NCI-H146 treated with DMSO at 0.1 percent for 48 hours (cell line): ENCODE results near the gene SLC36A2.

Experiments used
- DNase-seq: peaks from one replicate; lab custom pipeline; 2025; ENCODE audit not compliant: unreplicated experiment; lab: John Stamatoyannopoulos, UW

The SLC36A2 gene

GRCh38 chr5:151284392-151284967 is 62.9 kb downstream of the SLC36A2 start:
- DNase-seq, result no peak

GRCh38 chr5:151283120-151283825 is 64.1 kb downstream of the SLC36A2 start:
- DNase-seq, result no peak

GRCh38 chr5:151281001-151281639 is 66.2 kb downstream of the SLC36A2 start:
- DNase-seq, result no peak

- no peak for DNase-seq
Observed at GRCh38 chr5:151280443-151280842, 66.9 kb downstream of the SLC36A2 start.

GRCh38 chr5:151278845-151279244 is 68.5 kb downstream of the SLC36A2 start:
- no peak for DNase-seq

GRCh38 chr5:151275803-151276202 is 71.6 kb downstream of the SLC36A2 start:
- no peak for DNase-seq

GRCh38 chr5:151274666-151275065 is 72.7 kb downstream of the SLC36A2 start:
- no peak for DNase-seq

GRCh38 chr5:151271336-151271735 is 76.0 kb downstream of the SLC36A2 start:
- no peak for DNase-seq

GRCh38 chr5:151270599-151270998 is 76.8 kb downstream of the SLC36A2 start:
- no peak for DNase-seq

GRCh38 chr5:151267491-151268260 is 79.7 kb downstream of the SLC36A2 start:
- DNase-seq, result no peak
